DND-41 (cell line): ENCODE data around the gene MVB12B.

ENCODE experiments used
- ATAC-seq: fragments of 200-7000 bp; cut with Tn5 transposase; 3 replicates; pipeline ENCODE4 v1.9.1; 2021; ENCODE audit warnings: low read depth; ENCODE audit not compliant: insufficient read depth
- DNase-seq: peaks from one replicate; pipeline ENCODE4 v3.0.0-alpha.2; 2020
- H2AFZ ChIP-seq: 2 replicates; pipeline ENCODE4 v1.6.0; 2012; ENCODE audit warnings: low read depth, low read length
- H3K27ac ChIP-seq: 2 replicates; pipeline ENCODE4 v1.5.1; 2012; ENCODE audit warnings: low read length, inconsistent platforms
- H3K27me3 ChIP-seq: fragments of 200-600 bp; sonication (generic); 2 replicates; pipeline ENCODE4 v1.6.0; 2012; ENCODE audit warnings: low read length, mild to moderate bottlenecking, inconsistent platforms; ENCODE audit not compliant: insufficient read depth, poor library complexity
- H3K36me3 ChIP-seq: 2 replicates; pipeline ENCODE4 v1.5.1; 2012; ENCODE audit warnings: low read length, inconsistent platforms; ENCODE audit not compliant: insufficient read depth
- H3K4me1 ChIP-seq: 2 replicates; pipeline ENCODE4 v1.5.1; 2012; ENCODE audit warnings: mild to moderate bottlenecking, low read length; ENCODE audit not compliant: insufficient read depth
- H3K4me2 ChIP-seq: 2 replicates; pipeline ENCODE4 v1.6.0; 2012; ENCODE audit warnings: mild to moderate bottlenecking, moderate library complexity, low read length, inconsistent platforms; ENCODE audit not compliant: insufficient read depth
- H3K4me3 ChIP-seq, 2 experiments: fragments of 200-600 bp in 1 of 2; shearing (Covaris generic) in 1 of 2; 2 replicates each; pipeline ENCODE4 v1.5.1; 2012 to 2016; ENCODE audit warnings: inconsistent platforms in 2 of 2, low read length in 2 of 2, mild to moderate bottlenecking in 2 of 2, low read depth in 1 of 2, moderate library complexity in 1 of 2
- H3K79me2 ChIP-seq: 2 replicates; pipeline ENCODE4 v1.6.0; 2012; ENCODE audit warnings: low read length, inconsistent platforms; ENCODE audit not compliant: insufficient read depth
- H3K9ac ChIP-seq: 2 replicates; pipeline ENCODE4 v1.6.0; 2012; ENCODE audit warnings: low read depth, mild to moderate bottlenecking, inconsistent platforms, low read length, moderate library complexity
- H3K9me3 ChIP-seq: 2 replicates; pipeline ENCODE4 v1.5.1; 2012; ENCODE audit warnings: low read length, moderate library complexity, mild to moderate bottlenecking, inconsistent platforms; ENCODE audit not compliant: insufficient read depth, severe bottlenecking
- H4K20me1 ChIP-seq: 2 replicates; pipeline ENCODE4 v1.6.0; 2012; ENCODE audit warnings: low read length; ENCODE audit not compliant: insufficient read depth
- CTCF ChIP-seq: IDR thresholded peaks from 2 replicates; pipeline ENCODE4 v1.5.1; 2012; ENCODE audit warnings: borderline replicate concordance, low read length, moderate library complexity, mild to moderate bottlenecking; ENCODE audit not compliant: poor library complexity, severe bottlenecking; ENCODE audit errors: extremely low read depth
- EZH2 ChIP-seq: IDR thresholded peaks from 3 replicates; pipeline ENCODE4 v1.6.1; 2012; ENCODE audit warnings: borderline replicate concordance, low read depth, mild to moderate bottlenecking, moderate library complexity, low read length, inconsistent platforms; ENCODE audit not compliant: severe bottlenecking

MVB12B gene

DNA sequence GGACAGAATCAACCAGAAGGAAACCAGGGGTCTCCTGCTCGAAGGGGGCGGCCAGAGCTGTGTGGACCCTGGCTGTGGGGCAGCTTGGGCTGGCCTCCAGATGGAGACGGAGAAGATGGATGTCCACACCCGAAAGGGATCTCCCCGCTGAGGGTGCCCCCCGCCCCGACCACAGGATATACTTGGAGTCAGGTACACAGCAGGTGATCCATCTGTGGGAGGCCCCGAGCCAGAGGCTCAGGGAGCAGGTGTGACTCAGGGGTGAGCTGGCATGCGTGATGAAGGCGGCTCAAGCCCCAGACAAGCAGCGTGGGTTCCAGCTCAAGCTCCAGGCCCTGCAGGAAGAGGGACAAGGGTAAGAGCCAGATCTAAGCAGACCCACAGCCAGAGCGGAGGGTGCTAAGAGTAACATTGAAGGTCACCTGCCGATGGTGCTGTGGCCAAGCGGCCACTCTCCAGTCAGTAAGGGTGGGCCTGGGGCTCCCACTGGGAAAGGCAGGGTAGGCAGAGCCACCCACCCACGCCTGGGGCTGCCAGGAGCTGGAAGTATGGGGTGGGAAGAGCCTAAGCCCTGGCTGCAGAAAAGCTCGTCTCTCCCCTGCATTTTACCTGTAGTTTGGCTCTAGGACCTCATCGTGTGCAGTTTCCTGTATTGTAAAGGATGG lies 30.6 kb upstream of the MVB12B start:
- TF ChIP-seq EZH2 (no peak), CTCF (no peak)
- Histone ChIP-seq H3K27ac (no peak overlapping the region), H3K4me3 (no peak overlapping the region), H2AFZ (no peak overlapping the region), H3K4me1 (no peaks in the 10 kb centered on the region), H3K36me3 (no peaks in the 10 kb centered on the region), H3K4me2 (no peak overlapping the region), H3K27me3 (no peaks in the 10 kb centered on the region), H4K20me1 (no peaks in the 10 kb centered on the region), H3K9ac (no peak overlapping the region), H3K79me2 (no peaks in the 10 kb centered on the region), H3K9me3 (no peaks in the 10 kb centered on the region)
- ATAC-seq: no peak
- DNase-seq: no peak

- no peaks in the 10 kb centered on the region for H4K20me1 ChIP-seq
- TF ChIP-seq CTCF (no peak), EZH2 (no peak)
- H3K27ac ChIP-seq: no peak overlapping the region
- no peak for DNase-seq
- no peak overlapping the region for H3K4me2 ChIP-seq
- H3K79me2 ChIP-seq: no peaks in the 10 kb centered on the region
- no peak for ATAC-seq
- H3K4me3 ChIP-seq: no peak overlapping the region
- no peaks in the 10 kb centered on the region for H3K27me3 ChIP-seq
- H3K9me3 ChIP-seq: no peaks in the 10 kb centered on the region
- H3K9ac ChIP-seq: no peak overlapping the region
- no peaks in the 10 kb centered on the region for H3K36me3 ChIP-seq
- no peak overlapping the region for H2AFZ ChIP-seq
- H3K4me1 ChIP-seq: no peaks in the 10 kb centered on the region
These were observed 29.9 kb upstream of the MVB12B start for GRCh38 chr9:126296687-126297086.

- Histone ChIP-seq H3K27me3 (no peaks in the 10 kb centered on the region), H3K4me2 (no peak overlapping the region), H3K4me3 (no peak overlapping the region), H3K4me1 (no peaks in the 10 kb centered on the region), H3K9ac (no peak overlapping the region), H3K27ac (no peak overlapping the region), H3K9me3 (no peaks in the 10 kb centered on the region), H2AFZ (no peak overlapping the region), H4K20me1 (no peaks in the 10 kb centered on the region), H3K36me3 (no peaks in the 10 kb centered on the region), H3K79me2 (no peaks in the 10 kb centered on the region)
- DNase-seq (no peak), ATAC-seq (no peak)
- TF ChIP-seq CTCF (no peak), EZH2 (no peak)
These were observed 29.0 kb upstream of the MVB12B start for GRCh38 chr9:126297661-126298060.
